ENCODE data around the gene ZNF429.
"Not testable (repeated sequence)": the region's sequence is repeated elsewhere in the genome, so short reads cannot be mapped to it uniquely, and the experiment has no call there.

The ZNF429 gene

DNA sequence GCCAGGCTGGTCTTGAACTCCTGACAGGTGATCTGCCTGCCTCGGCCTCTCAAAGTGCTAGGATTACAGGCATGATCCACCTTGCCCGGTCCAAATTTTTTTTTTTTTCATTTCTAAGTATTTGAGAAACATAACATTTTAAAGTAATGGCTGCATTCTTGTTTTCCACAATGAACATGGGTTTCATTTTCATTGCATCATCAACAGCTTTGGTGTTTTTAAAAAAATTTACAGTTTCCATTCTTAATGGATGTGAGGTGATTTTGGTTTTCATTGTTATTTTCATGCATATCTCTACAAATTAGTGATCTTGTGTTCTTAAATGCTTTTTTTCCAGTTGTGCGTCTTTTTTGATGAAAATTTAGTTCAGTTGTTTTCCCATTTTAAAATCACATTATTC lies 27.5 kb downstream of the ZNF429 start:
- no peak for DNase-seq (ENCODE audit: extremely low read depth, insufficient read length)
- no peak overlapping the region for H3K4me3 ChIP-seq (replicated peaks; ENCODE audit: low read depth, low read length)
- H3K27me3 ChIP-seq (replicated peaks; ENCODE audit: control insufficient read depth, insufficient read depth, low read length), result no peaks in the 10 kb centered on the region
- peaks cover 1% of the 10 kb centered on the region for H3K36me3 ChIP-seq (ENCODE audit: control insufficient read depth, insufficient read depth, low read length)
- TF ChIP-seq CTCF (IDR thresholded peaks at IDR 0.05; ENCODE audit: insufficient read depth, low read length, poor library complexity, severe bottlenecking), result no peak

DNA sequence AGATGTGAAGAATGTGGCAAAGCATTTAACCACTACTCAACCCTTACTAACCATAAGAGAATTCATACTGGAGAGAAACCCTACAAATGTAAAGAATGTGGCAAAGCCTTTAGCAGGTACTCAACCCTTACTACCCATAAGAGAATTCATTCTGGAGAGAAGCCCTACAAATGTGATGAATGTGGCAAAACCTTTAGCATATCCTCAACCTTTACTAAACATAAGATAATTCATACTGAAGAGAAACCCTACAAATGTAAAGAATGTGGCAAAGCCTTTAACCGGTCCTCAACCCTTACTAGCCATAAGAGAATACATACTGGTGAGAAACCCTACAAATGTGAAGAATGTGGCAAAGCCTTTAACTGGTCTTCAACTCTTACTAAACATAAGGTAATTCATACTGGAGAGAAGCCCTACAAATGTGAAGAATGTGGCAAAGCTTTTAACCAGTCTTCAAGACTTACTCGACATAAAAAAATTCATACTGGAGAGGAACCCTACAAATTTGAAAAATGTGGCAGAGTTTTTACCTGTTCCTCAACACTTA lies 31.4 kb downstream of the ZNF429 start:
- not testable (repeated sequence) for DNase-seq (ENCODE audit: extremely low read depth, insufficient read length); H3K27me3 ChIP-seq (replicated peaks; ENCODE audit: control insufficient read depth, insufficient read depth, low read length); H3K36me3 ChIP-seq (ENCODE audit: control insufficient read depth, insufficient read depth, low read length); H3K4me3 ChIP-seq (replicated peaks; ENCODE audit: low read depth, low read length)

GRCh38 chr19:21559444-21559843 lies 54.0 kb downstream of the ZNF429 start:
- H3K4me3 ChIP-seq (replicated peaks; ENCODE audit: low read depth, low read length), result no peak overlapping the region

GRCh38 chr19:21564406-21564805 lies 59.0 kb downstream of the ZNF429 start:
- no peak for TF ChIP-seq CTCF (IDR thresholded peaks at IDR 0.05; ENCODE audit: insufficient read depth, low read length, poor library complexity, severe bottlenecking)
- Histone ChIP-seq H3K36me3 (ENCODE audit: control insufficient read depth, insufficient read depth, low read length) (no peaks in the 10 kb centered on the region), H3K27me3 (replicated peaks; ENCODE audit: control insufficient read depth, insufficient read depth, low read length) (no peaks in the 10 kb centered on the region), H3K4me3 (replicated peaks; ENCODE audit: low read depth, low read length) (no peak overlapping the region)
- no peak for DNase-seq (ENCODE audit: extremely low read depth, insufficient read length)

More at GRCh38 chr19:21559444-21559843, 54.0 kb downstream of the ZNF429 start:
- DNase-seq (ENCODE audit: extremely low read depth, insufficient read length), result no peak
- Histone ChIP-seq H3K36me3 (ENCODE audit: control insufficient read depth, insufficient read depth, low read length) (no peaks in the 10 kb centered on the region), H3K27me3 (replicated peaks; ENCODE audit: control insufficient read depth, insufficient read depth, low read length) (no peaks in the 10 kb centered on the region)
- no peak for TF ChIP-seq CTCF (IDR thresholded peaks at IDR 0.05; ENCODE audit: insufficient read depth, low read length, poor library complexity, severe bottlenecking)

DNA sequence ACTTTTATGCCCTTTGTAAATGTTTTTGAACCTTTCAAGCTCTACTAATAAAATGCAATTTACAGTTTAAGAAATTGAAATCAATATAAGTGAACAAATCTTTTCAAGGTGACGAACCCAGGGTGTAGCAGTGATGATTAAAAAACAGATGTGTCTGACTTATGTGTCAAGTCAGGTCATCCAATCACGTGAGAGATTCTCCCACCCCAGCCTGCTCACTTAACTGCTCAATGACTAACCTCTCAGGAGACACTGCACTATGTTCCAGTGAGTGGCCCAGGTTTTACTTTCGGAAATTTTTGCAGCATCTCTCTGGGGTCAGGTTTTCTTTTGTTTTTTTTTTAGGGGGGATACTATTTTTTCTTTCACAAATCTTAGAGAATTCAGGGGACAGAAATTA lies 60.7 kb downstream of the ZNF429 start:
- no peak for DNase-seq (ENCODE audit: extremely low read depth, insufficient read length)
- TF ChIP-seq CTCF (IDR thresholded peaks at IDR 0.05; ENCODE audit: insufficient read depth, low read length, poor library complexity, severe bottlenecking), result no peak
- Histone ChIP-seq H3K4me3 (replicated peaks; ENCODE audit: low read depth, low read length) (no peak overlapping the region), H3K27me3 (replicated peaks; ENCODE audit: control insufficient read depth, insufficient read depth, low read length) (no peaks in the 10 kb centered on the region), H3K36me3 (ENCODE audit: control insufficient read depth, insufficient read depth, low read length) (no peaks in the 10 kb centered on the region)

DNA sequence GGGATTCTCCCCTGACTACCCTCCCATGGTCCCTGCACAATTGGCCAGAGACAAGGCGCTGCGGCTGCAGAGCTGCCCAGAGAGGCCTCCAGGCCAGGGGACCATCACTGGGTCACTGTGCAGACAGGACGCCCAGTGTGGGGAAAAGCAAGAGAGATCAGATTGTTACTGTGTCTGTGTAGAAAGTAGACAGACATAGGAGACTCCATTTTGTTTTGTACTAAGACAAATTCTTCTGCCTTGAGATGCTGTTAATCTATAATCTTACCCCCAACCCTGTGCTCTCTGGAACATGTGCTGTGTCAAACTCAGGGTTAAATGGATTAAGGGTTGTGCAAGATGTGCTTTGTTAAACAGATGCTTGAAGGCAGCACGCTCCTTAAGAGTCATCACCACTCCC lies 62.4 kb downstream of the ZNF429 start:
- DNase-seq (ENCODE audit: extremely low read depth, insufficient read length); H3K4me3 ChIP-seq (replicated peaks; ENCODE audit: low read depth, low read length); H3K36me3 ChIP-seq (ENCODE audit: control insufficient read depth, insufficient read depth, low read length); H3K27me3 ChIP-seq (replicated peaks; ENCODE audit: control insufficient read depth, insufficient read depth, low read length): not testable (repeated sequence)

GRCh38 chr19:21568816-21569493 lies 63.6 kb downstream of the ZNF429 start:
- no peak for DNase-seq (ENCODE audit: extremely low read depth, insufficient read length)
- TF ChIP-seq CTCF (IDR thresholded peaks at IDR 0.05; ENCODE audit: insufficient read depth, low read length, poor library complexity, severe bottlenecking), result no peak
- H3K4me3 ChIP-seq (replicated peaks; ENCODE audit: low read depth, low read length), result no peak overlapping the region
- H3K36me3 ChIP-seq (ENCODE audit: control insufficient read depth, insufficient read depth, low read length), result no peaks in the 10 kb centered on the region
- H3K27me3 ChIP-seq (replicated peaks; ENCODE audit: control insufficient read depth, insufficient read depth, low read length), result no peaks in the 10 kb centered on the region

Data from GM06990 (cell line).